HepG2 (cell line): ENCODE data around the gene RSPH9. TPM values are rescaled to one million over a fixed set of nuclear protein-coding genes. Genes with fewer than 3 reads are reported as not detected.

Experiments
- ATAC-seq: fragments of 200-7000 bp; cut with Tn5 transposase; 3 replicates; pipeline ENCODE4 v1.9.1; 2020; ENCODE audit warnings: mild to moderate bottlenecking, moderate library complexity
- BruUV-seq: library from RNA; stranded (reverse); fragments of 400-500 nt; replicated peaks from 2 replicates; lab custom pipeline; 2021; lab: Mats Ljungman, UMichigan
- CTCF ChIA-PET: fragments of 300-600 bp; formaldehyde crosslinking; extraction: SDS; loops from one replicate; lab custom pipeline; 2021; ENCODE audit warnings: low total read pairs, inconsistent platforms, low intra/inter-chr PET ratio; lab: Yijun Ruan, JAX
- POLR2A ChIA-PET: fragments of 350-600 bp; sonication (Branson Sonifier 250); formaldehyde crosslinking; loops from one replicate; lab custom pipeline; 2020; ENCODE audit warnings: antibody characterized with exemption, inconsistent platforms; lab: Yijun Ruan, JAX
- DNase-seq: peaks from one replicate; pipeline ENCODE4 v3.0.0-alpha.2; 2015; ENCODE audit warnings: low spot score
- FAIRE-seq: peaks from 3 replicates; lab custom pipeline; 2011; peaks lifted over from hg19 to GRCh38; lab: Jason Lieb, UNC
- H2AFZ ChIP-seq: one replicate; pipeline ENCODE4 v1.6.1; 2011; ENCODE audit warnings: low read length, inconsistent platforms
- H3K27ac ChIP-seq: fragments of 300-600 bp; 3 replicates; pipeline ENCODE4 v1.8.0; 2011; ENCODE audit warnings: mixed run types, mild to moderate bottlenecking, mixed read lengths, low read length, inconsistent platforms; ENCODE audit not compliant: insufficient read depth; ENCODE audit errors: extremely low read length
- H3K27me3 ChIP-seq, 2 experiments: fragments of 200-600 bp in 1 of 2; 2 replicates in 1 of 2; 3 replicates in 1 of 2; pipeline versions ENCODE4 v1.6.0 to v1.8.0; 2011; ENCODE audit warnings: low read length in 2 of 2, mild to moderate bottlenecking in 2 of 2, moderate library complexity in 2 of 2, inconsistent platforms in 1 of 2; ENCODE audit not compliant: insufficient read depth in 2 of 2, control insufficient read depth in 1 of 2
- H3K36me3 ChIP-seq, 2 experiments: fragments of 200-600 bp in 1 of 2; replicated peaks in 1 of 2; 2 replicates in 1 of 2; 3 replicates in 1 of 2; pipeline versions ENCODE4 v1.5.1 to v1.8.0; 2011; ENCODE audit warnings: low read length in 2 of 2, inconsistent platforms in 1 of 2; ENCODE audit not compliant: insufficient read depth in 2 of 2, control insufficient read depth in 1 of 2
- H3K4me1 ChIP-seq: 2 replicates; pipeline ENCODE4 v1.5.1; 2012; ENCODE audit warnings: low read length, inconsistent platforms; ENCODE audit not compliant: insufficient read depth
- H3K4me2 ChIP-seq: 2 replicates; pipeline ENCODE4 v1.6.0; 2011; ENCODE audit warnings: low read depth, low read length, inconsistent platforms
- H3K4me3 ChIP-seq, 3 experiments: fragments of 200-600 bp in 1 of 3; sonication (generic), shearing (Covaris generic) in 1 of 3; replicated peaks in 1 of 3; 2 replicates each; pipeline ENCODE4 v1.5.1; 2011 to 2016; ENCODE audit warnings: low read length in 3 of 3, inconsistent platforms in 2 of 3, low read depth in 2 of 3, mild to moderate bottlenecking in 2 of 3, control low read depth in 1 of 3, mixed read lengths in 1 of 3; ENCODE audit not compliant: insufficient read depth in 1 of 3
- H3K79me2 ChIP-seq: one replicate; pipeline ENCODE4 v1.6.1; 2011; ENCODE audit warnings: low read length, inconsistent platforms; ENCODE audit not compliant: insufficient read depth
- H3K9ac ChIP-seq: 2 replicates; pipeline ENCODE4 v1.6.0; 2011; ENCODE audit warnings: mild to moderate bottlenecking, low read depth, low read length, inconsistent platforms; ENCODE audit not compliant: insufficient read depth
- H3K9me3 ChIP-seq: 2 replicates; pipeline ENCODE4 v1.5.1; 2012; ENCODE audit warnings: mild to moderate bottlenecking, low read length
- H4K20me1 ChIP-seq: 2 replicates; pipeline ENCODE4 v1.6.0; 2011; ENCODE audit warnings: inconsistent platforms, mild to moderate bottlenecking, low read length, moderate library complexity; ENCODE audit not compliant: insufficient read depth
- AGO1 ChIP-seq: fragments of 200-400 bp; formaldehyde crosslinking; IDR thresholded peaks from 2 replicates; pipeline ENCODE4 v1.6.1; 2017; ENCODE audit warnings: mild to moderate bottlenecking, low read depth, low read length, moderate library complexity; ENCODE audit not compliant: poor library complexity, severe bottlenecking
- CBFB ChIP-seq: sonication (generic); formaldehyde crosslinking; IDR thresholded peaks from 2 replicates; pipeline ENCODE4 v1.4.0; 2020; ENCODE audit warnings: missing genetic modification reagents
- DMTF1 ChIP-seq: sonication (generic); formaldehyde crosslinking; IDR thresholded peaks from 2 replicates; pipeline ENCODE4 v1.4.0; 2020; ENCODE audit warnings: mild to moderate bottlenecking, missing genetic modification reagents
- EED ChIP-seq: sonication (generic); formaldehyde crosslinking; IDR thresholded peaks from 2 replicates; pipeline ENCODE4 v1.5.0; 2020; ENCODE audit warnings: mild to moderate bottlenecking, missing genetic modification reagents
- HOXA3 ChIP-seq: sonication (generic); formaldehyde crosslinking; IDR thresholded peaks from 2 replicates; pipeline ENCODE4 v1.5.0; 2020; ENCODE audit warnings: missing genetic modification reagents
- IRF2 ChIP-seq: IDR thresholded peaks from 2 replicates; pipeline ENCODE4 v1.6.1; 2018; ENCODE audit warnings: missing genetic modification reagents, missing compliant biosample characterization
- MXD1 ChIP-seq: sonication (generic); formaldehyde crosslinking; IDR thresholded peaks from 2 replicates; pipeline ENCODE4 v1.4.0; 2020; ENCODE audit warnings: mild to moderate bottlenecking, missing genetic modification reagents
- POLR2A ChIP-seq, 2 experiments: IDR thresholded peaks; 2 replicates each; pipeline ENCODE4 v1.6.1; 2011; ENCODE audit warnings: low read depth in 2 of 2, low read length in 2 of 2, mild to moderate bottlenecking in 1 of 2, moderate library complexity in 1 of 2; ENCODE audit not compliant: insufficient read depth in 1 of 2
- RELA ChIP-seq: sonication (generic); formaldehyde crosslinking; IDR thresholded peaks from 2 replicates; pipeline ENCODE4 v1.4.0; 2020; ENCODE audit warnings: missing genetic modification reagents
- SIX4 ChIP-seq: sonication (generic); formaldehyde crosslinking; IDR thresholded peaks from 2 replicates; pipeline ENCODE4 v1.4.0; 2020; ENCODE audit warnings: missing genetic modification reagents
- TBX2 ChIP-seq: sonication (generic); formaldehyde crosslinking; IDR thresholded peaks from 2 replicates; pipeline ENCODE4 v1.5.0; 2020; ENCODE audit warnings: missing genetic modification reagents, mild to moderate bottlenecking, borderline replicate concordance
- TFE3 ChIP-seq: IDR thresholded peaks from 2 replicates; pipeline ENCODE4 v1.6.1; 2016
- THAP7 ChIP-seq: sonication (generic); formaldehyde crosslinking; IDR thresholded peaks from 2 replicates; pipeline ENCODE4 v1.8.1; 2023; ENCODE audit warnings: mild to moderate bottlenecking, missing genetic modification reagents
- U2AF1 ChIP-seq: fragments of 200-400 bp; formaldehyde crosslinking; optimal IDR thresholded peaks from 2 replicates; pipeline ENCODE3; 2017; ENCODE audit warnings: mild to moderate bottlenecking, low read depth, low read length
- ZBTB37 ChIP-seq: sonication (generic); formaldehyde crosslinking; IDR thresholded peaks from 2 replicates; pipeline ENCODE4 v1.4.0; 2020; ENCODE audit warnings: mild to moderate bottlenecking, missing genetic modification reagents
- ZNF878 ChIP-seq: sonication (generic); formaldehyde crosslinking; IDR thresholded peaks from 2 replicates; pipeline ENCODE4 v1.8.1; 2023; ENCODE audit warnings: mild to moderate bottlenecking, missing genetic modification reagents, moderate library complexity
- WGBS: methylation state at CpG from one replicate; pipeline ENCODE4 v1.1.6; 2017; ENCODE audit warnings: low lambda C conversion rate; 5-methylcytosine and 5-hydroxymethylcytosine counted together
- in situ Hi-C: cut with HindIII; loops from 2 replicates; pipeline ENCODE4 v1.10.0; 2017; ENCODE audit warnings: low pct_unique_long_range_greater_than_20kb; ENCODE audit not compliant: extremely low pct_ligation_motif_present
- intact Hi-C: fragments of 100-400 bp; cut with micrococcal nuclease; formaldehyde crosslinking; loops from one replicate; pipeline ENCODE4 v1.10.0; 2022; ENCODE audit not compliant: unreplicated experiment
- polyA plus RNA-seq, 8 experiments: library from polyadenylated mRNA; depleted of rRNA in 3 of 8; stranded (reverse) in 7 of 8; unstranded in 1 of 8; fragments of >200 nt; fragmentation: Illumina TruSeq in 4 of 8; extraction: Trizol in 4 of 8; gene quantifications; 2 replicates each; pipeline versions ENCODE4 v1.2.1 to v1.2.3, GENCODE V29; 2011 to 2016; ENCODE audit warnings: low read depth in 4 of 8, missing spikeins in 1 of 8, mixed read lengths in 1 of 8; ENCODE audit not compliant: insufficient read depth in 1 of 8
- total RNA-seq, 5 experiments: library from RNA; depleted of rRNA; stranded (reverse); fragments of >200 nt; fragmentation: Illumina TruSeq; extraction: Trizol; gene quantifications; 2 replicates each; pipeline ENCODE4 v1.2.3, GENCODE V29; 2016; ENCODE audit warnings: low read depth in 1 of 5

Gene RSPH9
- total and polyA plus RNA-seq, 2 of the 13 experiments (the other 11 are each of a cell fraction or from before 2014, with no cell fraction given), result 0.04 TPM; not detected in 1

- POLR2A ChIA-PET, result no interaction called here
- TF ChIP-seq SIX4 (CRISPR knock-in tag) (no peak), POLR2A (IDR thresholded peaks at IDR 0.05; ENCODE audit: insufficient read depth in 1 of 2, low read depth in 2 of 2, low read length in 2 of 2) (no peak), HOXA3 (CRISPR knock-in tag) (no peak), IRF2 (CRISPR knock-in tag) (no peak), CBFB (no peak), DMTF1 (CRISPR knock-in tag) (no peak), ZBTB37 (no peak), TBX2 (CRISPR knock-in tag) (no peak), THAP7 (no peak), TFE3 (CRISPR knock-in tag) (no peak), AGO1 (no peak), MXD1 (CRISPR knock-in tag) (no peak), U2AF1 (no peak), ZNF878 (CRISPR knock-in tag) (no peak), RELA (CRISPR knock-in tag) (no peak), EED (CRISPR knock-in tag) (no peak)
- peaks cover 67 to 100% of the 10 kb centered on the region in 2 experiments for H3K36me3 ChIP-seq
- H3K79me2 ChIP-seq, result peaks cover 26% of the 10 kb centered on the region
- BruUV-seq, result no TSS peak
- H3K4me3 ChIP-seq, result no peak overlapping the region
- DNase-seq, result no peak
- H3K4me2 ChIP-seq, result no peak overlapping the region
- CTCF ChIA-PET, result no interaction called here
- in situ Hi-C loops (no loop called here), intact Hi-C loops (no loop called here)
- H3K27ac ChIP-seq, result no peak overlapping the region
- 98% methylated on average over 7 of the region's 7 CpGs for WGBS
- FAIRE-seq, result no peak
- peaks cover 14% of the 10 kb centered on the region for H3K4me1 ChIP-seq
- no peak overlapping the region for H3K9ac ChIP-seq
- ATAC-seq, result no peak
- H3K9me3 ChIP-seq, result no peaks in the 10 kb centered on the region
- peaks cover 4% of the 10 kb centered on the region; the same call in 1 of the 2 replicates for H4K20me1 ChIP-seq
- H2AFZ ChIP-seq, result no peak overlapping the region
- H3K27me3 ChIP-seq, result no peaks in the 10 kb centered on the region
Observed at GRCh38 chr6:43678341-43678740, 33.5 kb downstream of the RSPH9 start.
